Natural killer cell treated with Interleukin-12 subunit alpha and Interleukin-12 subunit beta and Interleukin-15 and Interleukin-18, amount 100 ng/mL, for 72 hours (primary cell): ENCODE measurements around the gene EHBP1L1. TPM values are rescaled to one million over a fixed set of nuclear protein-coding genes. Genes with fewer than 3 reads are reported as not detected.
A peak's percentile ranks its signal among the peaks of the same experiment; 100 is the strongest.

ENCODE experiments used
- ATAC-seq, 2 donors: fragments of 150-1000 bp; cut with Tn5 transposase in 1 of 2; sonication (Bioruptor Pico), chemical (Tn5 transposase) in 1 of 2; 2 replicates each; pipeline ENCODE4 v1.10.0; 2021
- DNase-seq: peaks from one replicate; pipeline ENCODE4 v3.0.0; 2022; ENCODE audit warnings: low spot score
- H3K27ac Mint-ChIP-seq, 2 donors: 1 replicate in 1 of 2; 2 replicates in 1 of 2; pipeline ENCODE4 v1.8.0; 2022; ENCODE audit warnings: mixed read lengths in 2 of 2, mild to moderate bottlenecking in 1 of 2, moderate library complexity in 1 of 2
- H3K27me3 Mint-ChIP-seq, 2 donors: 1 replicate in 1 of 2; 2 replicates in 1 of 2; pipeline ENCODE4 v1.8.0; 2022; ENCODE audit warnings: mixed read lengths in 2 of 2
- H3K36me3 Mint-ChIP-seq: one replicate; pipeline ENCODE4 v1.8.0; 2022; ENCODE audit warnings: mixed read lengths
- H3K4me1 Mint-ChIP-seq, 2 donors: 1 replicate in 1 of 2; 2 replicates in 1 of 2; pipeline ENCODE4 v1.8.0; 2022; ENCODE audit warnings: low read depth in 2 of 2, mixed read lengths in 2 of 2, mild to moderate bottlenecking in 1 of 2
- H3K4me3 Mint-ChIP-seq: one replicate; pipeline ENCODE4 v1.8.0; 2022; ENCODE audit warnings: mixed read lengths
- H3K9me3 Mint-ChIP-seq: 2 replicates; pipeline ENCODE4 v1.8.0; 2022; ENCODE audit warnings: mixed read lengths
- total RNA-seq, 2 donors: library from RNA; stranded (reverse); gene quantifications; one replicate each; pipeline ENCODE4 v1.2.3, GENCODE V29; 2022

EHBP1L1 gene
- total RNA-seq, 2 donors from 2014 or later: 156 to 188 TPM

DNA sequence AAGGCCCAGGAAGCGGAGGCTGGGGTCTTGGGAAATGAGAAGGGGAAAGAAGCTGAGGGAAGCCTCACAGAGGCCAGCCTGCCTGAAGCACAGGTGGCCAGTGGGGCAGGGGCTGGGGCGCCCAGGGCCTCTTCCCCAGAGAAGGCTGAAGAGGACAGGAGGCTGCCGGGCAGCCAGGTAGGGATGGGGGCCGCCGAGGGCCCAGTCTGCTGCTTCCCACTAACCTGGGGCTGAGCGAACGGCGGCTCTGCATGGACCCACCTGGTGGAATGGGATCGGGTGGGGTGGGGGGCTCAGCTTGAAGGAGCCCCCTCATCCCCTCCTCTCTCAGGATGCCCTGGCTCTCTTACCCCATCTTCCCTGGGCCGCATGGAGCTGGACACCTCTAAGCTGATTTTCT, 7.7 kb downstream of the EHBP1L1 start:
- peaks cover 42 to 57% of the 10 kb centered on the region in 2 donors for H3K4me1 Mint-ChIP-seq

DNA sequence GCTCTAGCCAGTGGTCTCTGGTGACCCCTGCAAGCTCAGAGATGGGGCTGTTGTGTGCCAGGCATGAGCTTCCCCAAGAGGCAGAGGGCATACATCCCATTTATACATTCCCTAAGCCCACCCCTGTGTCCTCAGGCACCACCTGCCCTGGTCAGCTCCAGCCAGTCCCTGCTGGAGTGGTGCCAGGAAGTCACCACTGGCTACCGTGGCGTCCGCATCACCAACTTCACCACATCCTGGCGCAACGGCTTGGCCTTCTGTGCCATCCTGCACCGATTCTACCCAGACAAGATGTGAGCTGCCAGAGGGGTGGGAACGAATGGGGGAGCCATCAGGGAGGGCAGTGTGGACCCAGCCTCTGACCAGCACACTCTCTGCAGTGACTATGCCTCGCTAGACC, 8.3 kb downstream of the EHBP1L1 start:
- ATAC-seq (no peak), DNase-seq (no peak)
- Mint-ChIP-seq H3K36me3 (no peaks in the 10 kb centered on the region), H3K27me3 (no peaks in the 10 kb centered on the region), H3K9me3 (no peaks in the 10 kb centered on the region), H3K4me3 (no peak overlapping the region), H3K27ac (peak overlapping the region in 1 of 2 donors; percentile 90), H3K4me1 (peaks cover 45 to 57% of the 10 kb centered on the region in 2 donors)

More for the DNA sequence above, 7.7 kb downstream of the EHBP1L1 start:
- ATAC-seq (no peak), DNase-seq (no peak)
- Mint-ChIP-seq H3K4me3 (no peak overlapping the region), H3K27me3 (no peaks in the 10 kb centered on the region), H3K36me3 (no peaks in the 10 kb centered on the region), H3K9me3 (no peaks in the 10 kb centered on the region), H3K27ac (peak overlapping the region; percentile 65 to 90)

DNA sequence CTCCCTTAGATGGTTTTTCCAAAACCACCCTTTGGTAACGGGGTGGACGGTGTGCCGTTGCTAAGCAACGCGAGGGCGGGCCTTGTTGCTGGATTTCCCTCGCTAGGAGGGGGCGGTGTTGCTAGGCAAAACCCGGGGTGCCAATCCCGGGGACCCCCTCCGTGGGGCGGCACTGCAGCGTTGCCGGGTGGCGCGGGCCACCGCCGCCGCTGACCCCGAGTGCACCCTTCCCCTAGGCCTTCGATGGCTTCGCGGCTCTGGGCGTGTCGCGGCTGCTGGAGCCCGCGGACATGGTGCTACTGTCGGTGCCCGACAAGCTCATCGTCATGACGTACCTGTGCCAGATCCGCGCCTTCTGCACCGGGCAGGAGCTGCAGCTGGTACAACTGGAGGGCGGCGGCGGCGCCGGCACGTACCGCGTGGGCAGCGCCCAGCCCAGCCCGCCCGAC, 8.9 kb downstream of the EHBP1L1 start:
- Mint-ChIP-seq H3K27ac (no peak overlapping the region), H3K9me3 (no peaks in the 10 kb centered on the region), H3K4me1 (peaks cover 45 to 57% of the 10 kb centered on the region in 2 donors), H3K4me3 (no peak overlapping the region), H3K27me3 (no peaks in the 10 kb centered on the region), H3K36me3 (no peaks in the 10 kb centered on the region)
- no peak for ATAC-seq
- no peak for DNase-seq

DNA sequence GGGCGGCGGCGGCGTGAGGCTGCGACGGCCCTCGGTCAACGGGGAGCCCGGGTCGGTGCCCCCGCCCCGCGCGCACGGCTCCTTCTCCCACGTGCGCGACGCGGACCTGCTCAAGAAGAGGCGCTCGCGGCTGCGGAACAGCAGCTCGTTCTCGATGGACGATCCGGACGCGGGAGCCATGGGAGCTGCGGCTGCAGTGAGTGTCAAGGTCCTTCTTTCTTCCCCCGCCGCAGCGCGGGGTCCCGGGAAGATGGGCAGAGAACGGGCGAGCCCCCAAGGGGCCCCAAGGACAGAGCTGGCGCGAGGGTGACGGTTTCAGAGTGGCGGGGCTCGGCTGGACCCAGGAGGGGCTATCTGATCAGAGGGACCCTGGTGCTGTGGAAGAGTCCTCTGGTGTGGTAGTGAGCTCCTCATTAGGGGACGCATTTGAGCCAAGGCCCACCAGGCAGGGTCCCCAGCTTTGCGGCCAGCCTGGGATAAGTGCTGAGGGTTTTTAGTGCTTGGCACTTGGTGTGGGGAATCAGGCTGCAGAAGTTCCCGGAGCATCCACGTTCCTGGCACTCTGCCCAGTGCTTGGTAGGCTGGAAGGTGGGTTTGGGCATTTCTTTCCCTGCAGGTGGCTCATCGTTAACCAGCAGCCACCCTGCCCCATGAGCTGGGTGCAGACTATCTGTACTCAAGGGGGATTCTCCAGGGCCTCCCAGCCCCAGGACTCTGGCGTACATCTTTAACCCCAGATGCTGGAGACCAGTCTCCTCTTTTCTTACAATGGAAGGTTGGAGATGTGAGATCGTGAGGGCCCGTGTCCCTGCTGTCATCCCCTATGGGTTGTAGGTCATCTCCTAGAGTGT, 9.8 kb downstream of the EHBP1L1 start:
- DNase-seq (no peak), ATAC-seq (no peak)
- peak overlapping the region; percentile 93 to 96 for H3K27ac Mint-ChIP-seq
- H3K4me1 Mint-ChIP-seq: peaks cover 45 to 53% of the 10 kb centered on the region in 2 donors
- peak overlapping the region; percentile 77 for H3K4me3 Mint-ChIP-seq
- H3K36me3 Mint-ChIP-seq: no peaks in the 10 kb centered on the region
- H3K9me3 Mint-ChIP-seq: no peaks in the 10 kb centered on the region
- no peaks in the 10 kb centered on the region for H3K27me3 Mint-ChIP-seq

DNA sequence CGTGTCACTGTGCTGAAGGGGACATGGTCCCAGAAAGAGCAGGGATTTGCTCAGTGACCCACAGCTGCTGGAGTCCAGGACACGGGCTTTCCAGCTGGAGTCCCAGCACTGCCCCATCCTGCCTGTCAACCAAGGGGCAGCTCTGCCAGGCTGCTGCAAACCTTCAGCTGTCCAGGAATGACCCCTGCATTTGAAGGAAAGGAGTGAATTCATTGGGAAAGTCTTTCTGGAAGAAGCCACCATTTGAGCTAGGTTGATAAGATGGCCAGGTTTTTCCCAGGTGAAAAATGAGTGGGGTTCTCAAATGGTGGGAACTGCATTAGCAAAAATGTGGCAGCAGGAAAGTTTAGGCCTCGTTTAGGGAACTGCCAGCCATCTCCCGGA, 10.4 kb downstream of the EHBP1L1 start:
- H3K4me3 Mint-ChIP-seq: peak overlapping the region; percentile 77
- no peaks in the 10 kb centered on the region for H3K36me3 Mint-ChIP-seq
- ATAC-seq (no peak), DNase-seq (no peak)
- peaks cover 45 to 54% of the 10 kb centered on the region in 2 donors for H3K4me1 Mint-ChIP-seq
- H3K9me3 Mint-ChIP-seq: no peaks in the 10 kb centered on the region
- peak overlapping the region; percentile 93 to 96 for H3K27ac Mint-ChIP-seq
- no peaks in the 10 kb centered on the region for H3K27me3 Mint-ChIP-seq

DNA sequence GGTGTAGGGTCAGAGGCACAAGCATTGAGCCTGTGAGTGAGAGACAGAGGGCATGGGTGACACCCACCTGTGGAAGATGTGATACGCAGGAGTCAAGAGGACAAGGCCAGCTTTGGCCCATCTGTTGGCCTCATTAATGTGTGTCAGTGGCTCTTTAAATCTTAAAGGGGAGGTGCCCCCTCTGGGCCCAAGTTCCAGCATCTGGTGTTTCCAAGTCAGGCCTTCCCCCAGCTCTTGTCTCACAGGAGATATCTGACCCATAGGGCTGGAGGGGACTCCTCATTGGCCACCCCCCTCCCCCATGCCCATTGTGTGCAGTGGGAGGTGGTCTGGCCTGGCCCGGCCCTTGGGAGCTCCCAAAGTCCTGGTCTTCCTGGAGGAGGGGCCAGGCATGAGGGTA, 10.8 kb downstream of the EHBP1L1 start:
- Mint-ChIP-seq H3K27me3 (no peaks in the 10 kb centered on the region), H3K4me1 (peaks cover 45 to 52% of the 10 kb centered on the region in 2 donors), H3K9me3 (no peaks in the 10 kb centered on the region), H3K36me3 (no peaks in the 10 kb centered on the region), H3K27ac (peak overlapping the region; percentile 93 to 96), H3K4me3 (peak overlapping the region; percentile 77)
- ATAC-seq: no peak
- DNase-seq: no peak

DNA sequence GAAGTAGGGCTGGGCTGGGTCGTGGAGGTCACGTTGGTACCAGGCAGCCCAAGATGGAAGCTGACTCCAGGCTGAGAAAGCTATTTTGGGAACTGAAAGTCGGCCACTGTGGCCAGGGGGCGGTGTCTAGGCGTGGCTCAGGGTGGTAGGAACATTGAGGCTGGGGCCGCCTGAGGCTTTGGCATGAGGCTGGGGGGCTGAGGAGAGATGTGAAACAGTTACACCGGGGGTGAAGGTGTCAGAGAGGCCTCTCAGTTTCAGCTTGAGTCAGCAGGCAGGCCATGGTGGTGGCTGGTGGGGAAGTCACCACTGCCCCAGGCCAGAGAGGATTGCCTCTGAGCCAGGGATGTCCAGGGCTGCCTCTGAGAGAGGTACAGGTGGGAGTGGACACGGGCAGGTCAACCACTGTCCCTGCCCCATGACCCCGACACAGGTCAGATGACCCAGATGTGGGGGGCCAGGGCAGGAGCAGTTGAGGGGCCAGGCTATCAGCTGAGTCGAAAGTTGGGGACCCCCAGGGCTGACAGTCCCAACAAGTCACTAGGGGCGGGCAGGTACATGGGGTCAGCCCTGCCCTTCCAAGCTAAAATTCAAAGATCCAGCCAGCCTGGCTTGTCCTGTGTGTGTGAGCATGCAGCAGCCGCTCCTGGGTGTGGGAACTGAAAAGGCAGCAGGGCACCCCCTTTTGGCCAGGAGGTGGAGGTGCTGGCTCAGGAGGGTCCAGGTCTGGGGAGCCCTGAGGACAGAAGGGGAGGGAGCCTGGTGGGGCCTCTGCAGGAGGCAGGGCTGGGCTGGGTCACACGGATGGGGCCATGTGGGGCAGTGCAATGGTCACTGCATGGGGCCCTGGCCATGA, 12.6 kb downstream of the EHBP1L1 start:
- H3K36me3 Mint-ChIP-seq: no peaks in the 10 kb centered on the region
- peak; percentile 92 for DNase-seq
- peaks cover 33 to 37% of the 10 kb centered on the region in 2 donors for H3K4me1 Mint-ChIP-seq
- no peaks in the 10 kb centered on the region for H3K9me3 Mint-ChIP-seq
- no peaks in the 10 kb centered on the region for H3K27me3 Mint-ChIP-seq
- peak; percentile 92 for ATAC-seq
- H3K4me3 Mint-ChIP-seq: peak overlapping the region; percentile 77
- H3K27ac Mint-ChIP-seq: peak overlapping the region; percentile 93 to 96

DNA sequence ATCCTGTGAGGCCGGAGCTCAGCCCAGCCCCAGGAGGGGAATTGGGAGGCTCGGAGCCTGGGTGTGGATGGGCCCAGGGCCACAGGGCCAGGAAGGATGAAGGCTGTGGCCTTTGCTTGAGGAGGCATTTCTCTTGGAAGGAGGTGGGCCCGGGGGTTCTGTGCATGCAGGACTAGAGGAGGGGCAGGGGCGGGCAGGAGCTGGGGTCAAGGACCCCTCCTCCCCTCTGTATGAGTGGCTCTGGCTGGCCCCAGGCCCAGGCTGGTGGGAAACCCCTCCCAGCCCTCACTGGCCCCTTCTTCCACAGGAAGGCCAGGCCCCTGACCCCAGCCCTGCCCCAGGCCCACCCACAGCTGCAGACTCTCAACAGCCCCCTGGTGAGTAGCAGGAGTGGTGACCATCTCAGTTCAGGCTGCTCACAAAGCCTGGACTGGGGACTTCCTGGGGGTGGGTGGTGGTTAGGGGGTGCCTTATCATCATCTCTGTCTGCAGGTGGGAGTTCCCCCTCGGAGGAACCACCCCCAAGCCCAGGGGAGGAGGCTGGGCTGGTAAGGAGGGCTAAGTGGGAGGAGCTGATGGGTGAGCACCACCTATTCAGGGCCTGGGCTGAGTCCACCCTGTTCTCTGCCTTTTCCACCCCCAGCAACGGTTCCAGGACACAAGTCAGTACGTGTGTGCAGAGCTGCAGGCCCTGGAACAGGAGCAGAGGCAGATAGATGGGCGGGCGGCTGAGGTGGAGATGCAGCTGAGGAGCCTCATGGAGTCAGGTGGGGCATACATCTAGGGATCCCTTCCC, 13.8 kb downstream of the EHBP1L1 start:
- no peaks in the 10 kb centered on the region for H3K9me3 Mint-ChIP-seq
- no peaks in the 10 kb centered on the region for H3K36me3 Mint-ChIP-seq
- peak overlapping the region; percentile 93 to 96 for H3K27ac Mint-ChIP-seq
- peaks cover 27 to 30% of the 10 kb centered on the region in 2 donors for H3K4me1 Mint-ChIP-seq
- H3K4me3 Mint-ChIP-seq: peak overlapping the region; percentile 77
- DNase-seq (peak; percentile 79), ATAC-seq (peak; percentile 43 to 54)
- H3K27me3 Mint-ChIP-seq: no peaks in the 10 kb centered on the region

DNA sequence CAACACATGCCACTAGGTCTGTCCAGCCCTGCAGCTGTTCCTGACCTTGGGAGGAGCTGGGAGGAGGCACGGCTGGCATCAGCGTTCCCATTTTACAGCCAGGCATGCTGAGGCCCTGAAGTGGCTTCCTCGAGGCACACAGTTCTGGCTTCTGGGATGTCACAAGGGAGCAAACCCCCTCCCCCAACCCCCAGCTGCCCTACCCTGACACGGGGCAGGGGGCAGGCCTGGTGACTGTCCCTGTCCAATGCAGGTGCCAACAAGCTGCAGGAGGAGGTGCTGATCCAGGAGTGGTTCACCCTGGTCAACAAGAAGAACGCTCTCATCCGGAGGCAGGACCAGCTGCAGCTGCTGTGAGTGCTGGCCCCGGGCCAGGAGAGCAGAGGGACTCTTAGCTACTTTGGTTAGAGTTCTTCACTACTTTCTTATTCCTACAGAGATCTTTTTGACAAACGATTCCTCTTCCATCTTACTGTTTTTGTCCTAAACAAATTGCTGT, 14.4 kb downstream of the EHBP1L1 start:
- no peaks in the 10 kb centered on the region for H3K36me3 Mint-ChIP-seq
- no peak for ATAC-seq
- H3K9me3 Mint-ChIP-seq: no peaks in the 10 kb centered on the region
- H3K27ac Mint-ChIP-seq: peak overlapping the region; percentile 44 to 65
- H3K4me1 Mint-ChIP-seq: peaks cover 27 to 33% of the 10 kb centered on the region in 2 donors
- DNase-seq: no peak
- no peak overlapping the region for H3K4me3 Mint-ChIP-seq
- no peaks in the 10 kb centered on the region for H3K27me3 Mint-ChIP-seq

DNA sequence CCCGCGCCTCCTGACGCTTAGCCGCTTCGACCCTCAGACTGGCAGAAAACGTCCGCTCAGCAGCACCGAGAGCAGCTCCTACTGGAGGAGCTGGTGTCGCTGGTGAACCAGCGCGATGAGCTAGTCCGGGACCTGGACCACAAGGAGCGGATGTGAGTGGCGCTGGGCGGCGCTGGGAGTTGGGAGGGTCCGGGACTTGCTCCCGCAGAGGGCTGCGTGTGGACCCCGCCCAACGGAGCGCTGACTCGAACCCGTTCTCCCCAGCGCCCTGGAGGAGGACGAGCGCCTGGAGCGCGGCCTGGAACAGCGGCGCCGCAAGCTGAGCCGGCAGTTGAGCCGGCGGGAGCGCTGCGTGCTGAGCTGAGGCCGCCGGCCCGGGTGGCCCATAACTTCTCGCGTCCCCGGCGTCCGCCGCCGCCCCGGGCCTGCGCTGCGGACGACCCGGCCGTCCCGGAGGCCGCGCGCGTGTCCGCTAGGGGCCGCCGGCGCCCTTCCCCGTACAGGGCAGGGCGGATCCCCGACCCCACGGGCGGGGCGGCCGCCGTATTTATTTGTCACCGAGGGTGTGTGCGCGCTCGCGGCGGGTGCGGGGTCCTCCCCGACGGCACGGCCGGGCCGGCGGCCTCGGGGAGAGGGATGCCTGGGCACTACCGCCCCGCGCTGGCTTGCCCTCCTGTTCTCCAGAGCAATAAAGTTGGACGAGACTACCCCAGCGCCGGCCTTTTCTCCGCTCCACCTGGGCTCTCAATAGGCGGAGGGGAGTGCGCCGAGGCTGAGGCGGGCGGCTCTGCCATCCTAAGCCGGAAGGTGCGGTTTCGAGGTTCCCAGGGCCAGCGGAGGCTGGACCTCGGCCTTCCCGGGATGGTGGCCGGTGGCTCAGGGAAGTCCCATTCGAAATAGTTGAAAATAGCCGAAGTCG, 16.3 kb downstream of the EHBP1L1 start:
- Mint-ChIP-seq H3K27ac (no peak overlapping the region), H3K4me3 (no peak overlapping the region), H3K27me3 (no peaks in the 10 kb centered on the region), H3K4me1 (peaks cover 19 to 30% of the 10 kb centered on the region in 2 donors), H3K9me3 (no peaks in the 10 kb centered on the region), H3K36me3 (no peaks in the 10 kb centered on the region)
- no peak for ATAC-seq
- no peak for DNase-seq

DNA sequence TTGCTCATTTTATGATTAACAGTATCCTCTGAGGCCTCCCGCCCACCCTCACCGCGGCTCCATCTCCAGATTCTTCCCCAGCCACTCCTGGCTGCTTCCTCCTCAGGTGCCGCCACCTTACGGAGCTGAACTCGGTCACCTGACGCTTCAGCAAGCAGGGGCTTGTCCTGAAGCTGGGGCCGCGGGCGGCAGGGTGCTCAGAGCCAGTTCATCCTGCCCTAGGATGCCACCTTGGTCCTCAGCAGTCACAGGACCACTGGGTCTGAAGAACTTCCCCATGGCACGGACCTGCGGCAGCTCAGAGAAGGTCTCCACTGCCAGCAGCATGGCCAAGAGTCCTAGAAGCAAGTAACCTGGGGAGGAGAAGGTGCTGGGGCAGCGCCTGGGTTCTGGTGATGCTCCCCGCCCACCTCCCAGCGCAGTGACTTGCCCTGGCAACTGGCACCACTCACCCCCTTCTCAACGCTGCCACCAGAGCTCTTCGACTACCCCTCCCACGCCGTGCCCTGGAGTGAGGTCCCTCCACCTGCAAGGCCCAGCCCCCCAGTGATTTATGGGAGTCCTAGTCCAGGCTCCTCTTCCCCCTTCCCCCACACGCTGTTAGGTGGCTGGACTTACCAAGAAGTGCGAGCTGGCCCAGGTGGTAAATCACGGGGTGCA, 17.1 kb downstream of the EHBP1L1 start:
- H3K27me3 Mint-ChIP-seq: no peaks in the 10 kb centered on the region
- no peak overlapping the region for H3K27ac Mint-ChIP-seq
- no peak for DNase-seq
- no peaks in the 10 kb centered on the region for H3K9me3 Mint-ChIP-seq
- no peak overlapping the region for H3K4me3 Mint-ChIP-seq
- H3K36me3 Mint-ChIP-seq: no peaks in the 10 kb centered on the region
- no peak for ATAC-seq
- H3K4me1 Mint-ChIP-seq: peaks cover 12 to 23% of the 10 kb centered on the region in 2 donors
